ENCODE measurements around the gene JAKMIP3. TPM values are rescaled to one million over a fixed set of nuclear protein-coding genes. Genes with fewer than 3 reads are reported as not detected.

The JAKMIP3 gene
- total RNA-seq, 1 donor from 2014 or later, result 0.64 TPM

- H3K27ac Mint-ChIP-seq (ENCODE audit: unreplicated experiment), result no peak overlapping the region
- H3K36me3 Mint-ChIP-seq (ENCODE audit: unreplicated experiment), result no peaks in the 10 kb centered on the region
- DNase-seq (ENCODE audit: extremely low spot score, unreplicated experiment), result no peak
- H3K9me3 Mint-ChIP-seq (ENCODE audit: unreplicated experiment), result no peaks in the 10 kb centered on the region
- peaks cover 31% of the 10 kb centered on the region for H3K27me3 Mint-ChIP-seq (ENCODE audit: unreplicated experiment)
- TF ChIP-seq CTCF (IDR thresholded peaks at IDR 0.05), result no peak
- no peak overlapping the region for H3K4me3 Mint-ChIP-seq (ENCODE audit: unreplicated experiment)
- peaks cover 6% of the 10 kb centered on the region for H3K4me1 Mint-ChIP-seq (ENCODE audit: unreplicated experiment)
Measured at GRCh38 chr10:132021046-132021445, 44.7 kb upstream of the JAKMIP3 start.

- H3K27me3 Mint-ChIP-seq (ENCODE audit: unreplicated experiment), result peaks cover 33% of the 10 kb centered on the region
- TF ChIP-seq CTCF (IDR thresholded peaks at IDR 0.05), result no peak
- H3K4me1 Mint-ChIP-seq (ENCODE audit: unreplicated experiment), result peaks cover 6% of the 10 kb centered on the region
- no peaks in the 10 kb centered on the region for H3K9me3 Mint-ChIP-seq (ENCODE audit: unreplicated experiment)
- H3K4me3 Mint-ChIP-seq (ENCODE audit: unreplicated experiment), result no peak overlapping the region
- no peak for DNase-seq (ENCODE audit: extremely low spot score, unreplicated experiment)
- H3K27ac Mint-ChIP-seq (ENCODE audit: unreplicated experiment), result no peak overlapping the region
- H3K36me3 Mint-ChIP-seq (ENCODE audit: unreplicated experiment), result no peaks in the 10 kb centered on the region
Measured at GRCh38 chr10:132021504-132022143, 44.1 kb upstream of the JAKMIP3 start.

GRCh38 chr10:132022241-132022640, 43.5 kb upstream of the JAKMIP3 start:
- H3K9me3 Mint-ChIP-seq (ENCODE audit: unreplicated experiment), result no peaks in the 10 kb centered on the region
- H3K27me3 Mint-ChIP-seq (ENCODE audit: unreplicated experiment), result peaks cover 31% of the 10 kb centered on the region
- H3K27ac Mint-ChIP-seq (ENCODE audit: unreplicated experiment), result no peak overlapping the region
- H3K4me1 Mint-ChIP-seq (ENCODE audit: unreplicated experiment), result peaks cover 6% of the 10 kb centered on the region
- H3K36me3 Mint-ChIP-seq (ENCODE audit: unreplicated experiment), result no peaks in the 10 kb centered on the region
- H3K4me3 Mint-ChIP-seq (ENCODE audit: unreplicated experiment), result no peak overlapping the region
- no peak for DNase-seq (ENCODE audit: extremely low spot score, unreplicated experiment)
- TF ChIP-seq CTCF (IDR thresholded peaks at IDR 0.05), result no peak

- peaks cover 6% of the 10 kb centered on the region for H3K4me1 Mint-ChIP-seq (ENCODE audit: unreplicated experiment)
- H3K36me3 Mint-ChIP-seq (ENCODE audit: unreplicated experiment), result no peaks in the 10 kb centered on the region
- H3K27me3 Mint-ChIP-seq (ENCODE audit: unreplicated experiment), result peaks cover 37% of the 10 kb centered on the region
- H3K9me3 Mint-ChIP-seq (ENCODE audit: unreplicated experiment), result no peaks in the 10 kb centered on the region
- H3K4me3 Mint-ChIP-seq (ENCODE audit: unreplicated experiment), result no peak overlapping the region
- no peak overlapping the region for H3K27ac Mint-ChIP-seq (ENCODE audit: unreplicated experiment)
- peak; percentile 91 for DNase-seq (ENCODE audit: extremely low spot score, unreplicated experiment)
- peak; percentile 95 for TF ChIP-seq CTCF (IDR thresholded peaks at IDR 0.05)
Measured at GRCh38 chr10:132023092-132023811, 42.5 kb upstream of the JAKMIP3 start.

GRCh38 chr10:132027423-132027983, 38.2 kb upstream of the JAKMIP3 start:
- no peak for TF ChIP-seq CTCF (IDR thresholded peaks at IDR 0.05)
- peaks cover 6% of the 10 kb centered on the region for H3K4me1 Mint-ChIP-seq (ENCODE audit: unreplicated experiment)
- no peak for DNase-seq (ENCODE audit: extremely low spot score, unreplicated experiment)
- H3K9me3 Mint-ChIP-seq (ENCODE audit: unreplicated experiment), result no peaks in the 10 kb centered on the region
- H3K4me3 Mint-ChIP-seq (ENCODE audit: unreplicated experiment), result no peak overlapping the region
- H3K27ac Mint-ChIP-seq (ENCODE audit: unreplicated experiment), result no peak overlapping the region
- no peaks in the 10 kb centered on the region for H3K36me3 Mint-ChIP-seq (ENCODE audit: unreplicated experiment)
- peaks cover 65% of the 10 kb centered on the region for H3K27me3 Mint-ChIP-seq (ENCODE audit: unreplicated experiment)

Data from osteocyte (in vitro differentiated cells).